AG04450 (cell line): ENCODE measurements around the gene PPM1D. TPM values are rescaled to one million over a fixed set of nuclear protein-coding genes. Genes with fewer than 3 reads are reported as not detected.

Experiments used
- CTCF ChIA-PET: fragments of 300-600, 350-600 bp; formaldehyde crosslinking; extraction: SDS; loops from one replicate; lab custom pipeline; 2022; ENCODE audit warnings: antibody characterized with exemption, inconsistent platforms; lab: Charles Lee
- POLR2A ChIA-PET: fragments of 350-600 bp; formaldehyde crosslinking; extraction: SDS; loops from one replicate; lab custom pipeline; 2021; ENCODE audit warnings: antibody characterized with exemption, inconsistent platforms; lab: Yijun Ruan, JAX
- DNase-seq: peaks from one replicate; pipeline ENCODE4 v3.0.0-alpha.2; 2011; ENCODE audit warnings: low read depth, low spot score
- H3K27ac ChIP-seq: one replicate; pipeline ENCODE4 v1.5.1; 2012; ENCODE audit warnings: low read depth, low read length, control low read depth
- H3K27me3 ChIP-seq: one replicate; pipeline ENCODE4 v1.6.0; 2012; ENCODE audit warnings: low read length; ENCODE audit not compliant: control insufficient read depth, insufficient read depth
- H3K4me3 ChIP-seq: 2 replicates; pipeline ENCODE4 v1.5.1; 2011; ENCODE audit warnings: mild to moderate bottlenecking, low read depth, low read length, control low read depth
- H3K9me3 ChIP-seq: 2 replicates; pipeline ENCODE4 v1.5.1; 2012; ENCODE audit warnings: low read length; ENCODE audit not compliant: control insufficient read depth, insufficient read depth
- polyA plus RNA-seq: library from polyadenylated mRNA; depleted of rRNA; stranded (reverse); fragments of >200 nt; gene quantifications from 2 replicates; pipeline ENCODE4 v1.2.3, GENCODE V29; 2011; rRNA removed
- small RNA-seq: library from RNA; depleted of rRNA; stranded (forward); fragments of <200 nt; gene quantifications from one replicate; pipeline ENCODE3, GENCODE V24; 2012; ENCODE audit warnings: low read depth; ENCODE audit not compliant: insufficient read length
- TF ChIP-seq, protein P1 (sequence below): IDR thresholded peaks from 2 replicates; pipeline ENCODE4 v1.5.1; 2011; ENCODE audit warnings: low read depth, low read length, control low read depth, inconsistent platforms

The PPM1D gene
- polyA plus RNA-seq, 1 experiment = 12.2 TPM

DNA sequence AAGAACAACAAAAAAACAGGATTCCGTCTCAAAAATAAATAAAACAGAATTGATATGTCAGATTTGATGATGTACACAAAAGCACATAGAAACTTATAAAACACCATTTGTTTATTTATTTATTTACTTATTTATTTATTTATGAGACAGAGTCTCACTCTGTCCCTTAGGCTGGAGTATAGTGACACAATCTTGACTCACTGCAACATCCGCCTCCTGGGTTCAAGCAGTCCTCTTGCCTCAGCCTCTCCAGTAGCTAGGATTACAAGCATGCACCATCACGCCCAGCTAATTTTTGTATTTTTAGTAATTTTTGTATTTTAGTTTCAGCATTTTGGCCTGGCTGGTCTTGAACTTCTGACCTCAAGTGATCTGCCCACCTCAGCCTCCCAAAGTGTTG, 99.1 kb downstream of the PPM1D start:
- Histone ChIP-seq H3K4me3 (no peak overlapping the region), H3K27ac (no peak overlapping the region), H3K27me3 (no peaks in the 10 kb centered on the region), H3K9me3 (no peaks in the 10 kb centered on the region)
- DNase-seq = no peak
- POLR2A ChIA-PET = no interaction called here
- TF ChIP-seq, protein P1, sequence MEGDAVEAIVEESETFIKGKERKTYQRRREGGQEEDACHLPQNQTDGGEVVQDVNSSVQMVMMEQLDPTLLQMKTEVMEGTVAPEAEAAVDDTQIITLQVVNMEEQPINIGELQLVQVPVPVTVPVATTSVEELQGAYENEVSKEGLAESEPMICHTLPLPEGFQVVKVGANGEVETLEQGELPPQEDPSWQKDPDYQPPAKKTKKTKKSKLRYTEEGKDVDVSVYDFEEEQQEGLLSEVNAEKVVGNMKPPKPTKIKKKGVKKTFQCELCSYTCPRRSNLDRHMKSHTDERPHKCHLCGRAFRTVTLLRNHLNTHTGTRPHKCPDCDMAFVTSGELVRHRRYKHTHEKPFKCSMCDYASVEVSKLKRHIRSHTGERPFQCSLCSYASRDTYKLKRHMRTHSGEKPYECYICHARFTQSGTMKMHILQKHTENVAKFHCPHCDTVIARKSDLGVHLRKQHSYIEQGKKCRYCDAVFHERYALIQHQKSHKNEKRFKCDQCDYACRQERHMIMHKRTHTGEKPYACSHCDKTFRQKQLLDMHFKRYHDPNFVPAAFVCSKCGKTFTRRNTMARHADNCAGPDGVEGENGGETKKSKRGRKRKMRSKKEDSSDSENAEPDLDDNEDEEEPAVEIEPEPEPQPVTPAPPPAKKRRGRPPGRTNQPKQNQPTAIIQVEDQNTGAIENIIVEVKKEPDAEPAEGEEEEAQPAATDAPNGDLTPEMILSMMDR = no peak
- CTCF ChIA-PET = no interaction called here

DNA sequence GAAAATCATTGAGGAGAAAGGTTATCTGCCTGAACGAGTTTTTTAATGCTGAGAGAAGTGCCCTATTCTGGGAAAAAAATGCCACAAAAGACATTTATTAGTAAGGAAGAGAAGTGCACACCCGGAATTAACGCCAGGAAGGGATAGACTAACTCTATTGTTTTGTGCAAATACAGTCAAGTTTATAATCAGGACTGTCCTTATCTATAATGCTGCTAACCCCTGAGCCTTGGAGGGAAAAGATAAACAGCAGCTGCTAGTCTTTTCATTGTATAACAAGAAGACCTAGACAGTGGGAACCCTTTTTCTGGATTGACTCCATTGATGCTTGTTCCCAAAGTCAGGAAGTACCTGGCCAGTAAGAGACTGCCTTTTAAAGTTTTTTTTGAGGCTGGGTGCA, 104.2 kb downstream of the PPM1D start:
- Histone ChIP-seq H3K27me3 (no peaks in the 10 kb centered on the region), H3K4me3 (no peak overlapping the region), H3K9me3 (no peaks in the 10 kb centered on the region), H3K27ac (no peak overlapping the region)
- CTCF ChIA-PET = no interaction called here
- TF ChIP-seq, protein P1 = no peak
- POLR2A ChIA-PET = no interaction called here
- DNase-seq = no peak

DNA sequence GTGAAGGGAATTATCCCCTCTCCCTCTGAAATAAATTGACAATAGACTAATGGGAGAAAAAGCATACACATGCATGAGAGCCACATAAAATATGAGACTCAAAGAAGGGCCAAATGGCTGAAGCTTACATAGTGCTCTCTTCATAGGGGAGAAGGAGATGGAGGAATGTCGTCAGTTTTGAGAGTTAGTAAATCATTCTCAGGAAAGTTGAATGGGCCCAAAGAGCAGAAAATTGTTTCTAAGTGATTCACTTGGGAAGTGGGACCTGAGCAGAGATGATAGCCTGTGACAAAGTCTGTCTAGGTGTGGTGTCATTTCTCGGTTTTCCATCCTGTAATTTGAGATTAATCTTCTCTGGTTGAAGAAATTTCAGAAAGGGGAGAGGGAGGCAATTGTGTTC, 112.7 kb downstream of the PPM1D start:
- H3K4me3 ChIP-seq = no peak overlapping the region
- no peaks in the 10 kb centered on the region for H3K27me3 ChIP-seq
- no peak overlapping the region for H3K27ac ChIP-seq
- H3K9me3 ChIP-seq = no peaks in the 10 kb centered on the region
- TF ChIP-seq, protein P1 = no peak
- POLR2A ChIA-PET = no interaction called here
- CTCF ChIA-PET = interaction anchor here (2.0 kb wide), 1 partner anchor 8 kb away, joined by 18 read pairs; no protein-coding TSS in a partner anchor
- DNase-seq = no peak

DNA sequence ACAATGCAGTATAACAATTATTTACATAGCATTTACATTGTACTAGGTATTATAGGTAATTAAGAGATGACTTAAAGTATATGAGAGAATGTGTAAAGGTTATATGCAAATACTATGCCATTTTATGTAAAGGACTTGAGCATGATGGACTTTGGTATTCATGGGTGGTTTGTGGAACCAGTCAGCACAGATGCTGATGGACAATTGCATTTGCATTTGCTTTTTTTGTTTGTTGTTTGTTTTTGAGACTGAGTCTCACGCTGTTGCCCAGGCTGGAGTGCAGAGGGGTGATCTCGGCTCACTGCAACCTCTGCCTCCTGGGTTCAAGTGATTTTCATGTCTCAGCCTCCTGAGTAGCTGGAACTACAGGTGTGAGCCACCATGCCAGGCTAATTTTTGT, 113.6 kb downstream of the PPM1D start:
- TF ChIP-seq, protein P1 = no peak
- Histone ChIP-seq H3K9me3 (no peaks in the 10 kb centered on the region), H3K4me3 (no peak overlapping the region), H3K27me3 (no peaks in the 10 kb centered on the region), H3K27ac (no peak overlapping the region)
- ChIA-PET POLR2A (no interaction called here), CTCF (no interaction called here)
- no peak for DNase-seq

Small RNA genes within 50 kb of the gene (small RNA-seq; reads per million reads assigned to genes)
- gene AC011921.2 = not detected
- gene RN7SL606P = not detected
- gene RNU6-623P = not detected

Other genes starting within 250 kb of the PPM1D start
- 40.7 and 42.6 TPM in 2 replicates for gene USP32, start 208.1 kb upstream of the PPM1D start, polyA plus RNA-seq
- gene CHCT1, start 177.7 kb upstream of the PPM1D start, polyA plus RNA-seq = not detected in 2 replicates
- 37.0 and 55.1 TPM in 2 replicates for gene APPBP2, start 74.0 kb upstream of the PPM1D start, polyA plus RNA-seq
- 17.5 and 24.9 TPM in 2 replicates for gene BCAS3, start 77.7 kb downstream of the PPM1D start, polyA plus RNA-seq